HEK293T (cell line): ENCODE measurements around the gene SERPINA6.

Experiments
- ARNT ChIP-seq: fragments of 450-650 bp; IDR thresholded peaks from 2 replicates; pipeline ENCODE4 v1.6.1; 2017; ENCODE audit warnings: mild to moderate bottlenecking
- BHLHE40 ChIP-seq: fragments of 450-650 bp; IDR thresholded peaks from 2 replicates; pipeline ENCODE4 v1.6.1; 2016; ENCODE audit warnings: mild to moderate bottlenecking, moderate library complexity, borderline replicate concordance
- FOXK2 ChIP-seq: fragments of 450-650 bp; IDR thresholded peaks from 2 replicates; pipeline ENCODE4 v1.6.1; 2016; ENCODE audit warnings: mild to moderate bottlenecking
- SP1 ChIP-seq: fragments of 450-650 bp; IDR thresholded peaks from 2 replicates; pipeline ENCODE4 v1.6.1; 2017
- TF ChIP-seq, protein P1 (sequence below): fragments of 450-650 bp; IDR thresholded peaks from 2 replicates; pipeline ENCODE4 v1.6.1; 2016

DNA sequence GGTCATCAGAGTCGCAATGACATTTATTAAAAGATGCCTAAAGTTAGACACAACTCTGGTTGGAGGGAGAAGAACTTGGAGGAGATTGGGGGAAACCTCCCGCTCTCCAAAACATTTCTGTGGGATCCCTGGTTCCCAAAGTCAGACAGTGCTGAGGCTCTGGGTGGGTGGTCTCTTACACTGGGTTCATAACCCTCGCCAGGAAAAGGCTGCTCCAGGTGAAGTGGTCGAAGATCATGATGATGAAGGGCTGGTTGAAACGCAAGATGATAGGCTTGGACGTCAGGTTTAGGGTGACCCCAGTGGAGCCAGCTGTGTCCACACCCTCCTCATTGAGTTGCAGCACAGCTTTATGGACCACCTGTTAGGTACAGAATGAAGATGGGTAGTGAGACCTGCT is 18.9 kb downstream of the SERPINA6 start:
- TF ChIP-seq, protein P1, sequence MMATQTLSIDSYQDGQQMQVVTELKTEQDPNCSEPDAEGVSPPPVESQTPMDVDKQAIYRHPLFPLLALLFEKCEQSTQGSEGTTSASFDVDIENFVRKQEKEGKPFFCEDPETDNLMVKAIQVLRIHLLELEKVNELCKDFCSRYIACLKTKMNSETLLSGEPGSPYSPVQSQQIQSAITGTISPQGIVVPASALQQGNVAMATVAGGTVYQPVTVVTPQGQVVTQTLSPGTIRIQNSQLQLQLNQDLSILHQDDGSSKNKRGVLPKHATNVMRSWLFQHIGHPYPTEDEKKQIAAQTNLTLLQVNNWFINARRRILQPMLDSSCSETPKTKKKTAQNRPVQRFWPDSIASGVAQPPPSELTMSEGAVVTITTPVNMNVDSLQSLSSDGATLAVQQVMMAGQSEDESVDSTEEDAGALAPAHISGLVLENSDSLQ = no peak
- no peak for TF ChIP-seq SP1
- TF ChIP-seq FOXK2 = no peak
- no peak for TF ChIP-seq BHLHE40
- no peak for TF ChIP-seq ARNT
